Posterior vena cava (tissue), 2 donors: ENCODE measurements around the gene MAP3K14. TPM values are rescaled to one million over a fixed set of nuclear protein-coding genes. Genes with fewer than 3 reads are reported as not detected.

Experiments used
- DNase-seq: peaks from one replicate; pipeline ENCODE4 v3.0.0-alpha.2; 2020; ENCODE audit warnings: low spot score
- intact Hi-C, 2 donors: fragments of 100-400 bp; cut with DNase I; formaldehyde crosslinking; loops; one replicate each; pipeline versions ENCODE4 v1.14.1 to v1.14.2; 2022 to 2023
- total RNA-seq, 2 donors: library from RNA; stranded (reverse); fragmentation: NEBNext Ultra II Directional; extraction: Animal tissue kit (Norgen Biotek cat#: 25700); gene quantifications; one replicate each; pipeline ENCODE4 v1.2.1, GENCODE V29; 2021
- donor health status: DM: yes; HTN: yes; CAD: no.
- donor health status: DM: yes; HTN: yes; CAD: no.

Gene MAP3K14
- total RNA-seq, 2 donors from 2014 or later = 9.1 to 9.7 TPM

DNA sequence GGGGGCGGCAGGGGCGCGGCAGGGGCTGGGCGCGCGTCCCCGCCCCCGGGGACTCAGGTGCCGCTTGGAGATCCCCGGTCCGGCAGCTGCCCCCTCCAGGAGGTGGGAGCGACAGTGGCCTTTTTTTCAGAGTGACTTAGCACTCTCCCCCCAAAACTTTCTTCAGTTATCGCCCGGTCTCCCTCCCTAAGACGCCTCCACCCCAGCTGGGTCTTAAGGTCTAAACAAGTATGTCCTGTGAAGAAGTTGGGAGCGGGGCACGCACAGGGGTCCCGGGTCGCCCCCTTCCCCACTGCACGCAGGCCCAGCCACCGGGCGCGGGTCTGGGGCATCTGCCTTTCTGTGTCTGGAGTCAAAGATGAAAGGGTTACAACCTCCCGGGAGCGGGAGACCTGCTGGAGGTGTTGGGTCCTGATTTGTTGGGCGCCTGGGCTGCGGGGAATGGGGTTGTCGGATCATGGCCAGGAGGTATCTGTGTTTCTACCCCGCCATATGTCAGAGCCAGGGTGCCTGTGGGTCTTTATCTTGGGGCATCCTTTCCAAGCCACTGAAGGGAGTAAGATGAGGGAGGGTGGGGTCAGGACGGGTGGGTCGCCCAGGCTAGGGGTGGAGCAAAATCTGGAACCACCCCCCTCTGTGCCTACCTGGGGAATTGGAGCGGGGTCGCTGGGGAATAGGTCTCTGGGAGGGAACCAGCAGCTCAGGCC, 94.4 kb downstream of the MAP3K14 start:
- intact Hi-C loops = loop anchor here in 1 of 2 donors (5.0 kb wide), 1 partner anchor 160 kb away; no protein-coding TSS in a partner anchor
- no peak for DNase-seq

DNA sequence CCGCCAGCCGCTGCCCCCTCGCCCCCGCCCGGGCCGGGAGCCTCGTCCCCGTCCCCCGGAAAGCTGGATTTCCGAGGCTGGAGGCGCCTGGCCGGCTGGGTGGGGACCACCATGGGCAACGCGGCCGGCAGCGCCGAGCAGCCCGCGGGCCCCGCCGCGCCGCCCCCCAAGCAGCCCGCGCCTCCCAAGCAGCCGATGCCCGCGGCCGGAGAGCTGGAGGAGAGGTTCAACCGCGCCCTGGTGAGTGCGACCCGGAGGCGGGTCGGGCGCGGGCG, 94.9 kb downstream of the MAP3K14 start:
- intact Hi-C loops = loop anchor here in 1 of 2 donors (5.0 kb wide), 1 partner anchor 160 kb away; no protein-coding TSS in a partner anchor
- DNase-seq = no peak

DNA sequence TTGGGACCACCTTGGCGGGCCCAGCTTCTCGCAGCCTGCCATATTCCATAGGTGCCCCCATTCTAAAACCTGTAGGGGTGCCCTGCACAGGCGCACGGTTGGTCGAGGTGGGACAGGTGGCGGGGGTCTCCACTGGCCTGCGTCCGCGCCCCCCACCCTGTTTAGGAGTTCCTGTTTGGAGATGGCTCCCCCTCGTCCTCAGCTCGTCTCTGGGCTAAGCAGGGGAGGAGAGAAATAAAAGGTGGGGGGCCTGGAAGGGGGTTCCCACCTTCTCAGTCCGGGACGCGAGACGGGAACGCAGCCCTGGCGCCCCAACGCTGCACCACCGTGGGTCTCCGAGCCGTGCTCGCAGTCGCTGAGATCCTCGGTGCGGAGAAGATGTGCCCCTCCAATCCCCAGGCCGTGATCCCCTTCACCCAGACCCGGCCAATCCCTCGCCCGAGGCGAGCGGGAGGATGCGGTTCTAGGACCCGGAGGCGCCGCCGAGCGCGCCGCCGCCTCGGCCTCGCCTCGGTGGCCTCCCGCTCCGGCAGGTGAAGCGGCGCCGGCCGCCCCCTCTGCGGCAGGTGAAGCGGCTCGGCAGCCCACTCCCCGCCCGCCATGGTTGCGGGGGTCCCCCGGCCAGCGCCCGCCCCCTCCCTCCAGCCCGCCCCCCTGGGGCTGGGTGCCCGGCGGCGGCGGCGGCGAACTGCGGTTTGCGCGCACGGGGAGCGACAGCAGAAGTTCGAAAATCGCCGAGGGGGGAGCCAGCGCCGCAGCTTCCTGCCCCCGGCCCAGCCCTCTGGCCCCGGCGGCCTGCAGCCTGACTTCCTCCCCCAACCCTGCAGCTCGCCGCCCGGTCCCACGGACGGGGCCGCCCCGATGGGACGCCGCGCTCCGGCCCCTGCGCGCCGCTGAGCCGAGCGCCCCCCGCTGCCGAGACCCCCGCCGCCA, 95.5 kb downstream of the MAP3K14 start, which contains the start of gene FMNL1:
Gene FMNL1, plus strand, starts transcription at position 805 of the 933 bp plus-strand sequence. CDS start 240 bp downstream, outside the sequence.
- peak; percentile 93 for DNase-seq
- intact Hi-C loops = loop anchor here in 1 of 2 donors (5.0 kb wide), 1 partner anchor 161 kb away; no protein-coding TSS in a partner anchor

DNA sequence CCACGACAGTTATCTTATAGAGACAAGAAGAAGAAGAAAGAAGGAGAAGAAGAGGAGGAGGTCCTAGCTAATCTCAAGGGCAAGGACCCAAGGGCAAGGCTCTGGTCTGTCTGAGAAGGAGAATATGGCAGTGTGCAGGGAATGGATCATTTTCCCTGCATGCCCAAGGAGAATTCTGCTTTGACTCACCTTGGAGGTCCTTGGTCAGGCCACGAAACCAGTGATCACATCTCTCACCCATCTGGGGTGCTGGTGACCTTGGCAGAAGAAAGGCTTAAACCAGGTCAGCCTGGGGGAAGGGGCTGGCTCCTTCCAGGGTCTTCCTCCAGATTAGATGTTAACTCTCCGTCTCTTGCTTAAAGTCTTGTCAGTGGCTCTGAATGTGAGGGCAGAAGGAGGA, 96.7 kb downstream of the MAP3K14 start:
- DNase-seq = no peak
- intact Hi-C loops = loop anchor here in 1 of 2 donors (5.0 kb wide), 1 partner anchor 162 kb away; no protein-coding TSS in a partner anchor

DNA sequence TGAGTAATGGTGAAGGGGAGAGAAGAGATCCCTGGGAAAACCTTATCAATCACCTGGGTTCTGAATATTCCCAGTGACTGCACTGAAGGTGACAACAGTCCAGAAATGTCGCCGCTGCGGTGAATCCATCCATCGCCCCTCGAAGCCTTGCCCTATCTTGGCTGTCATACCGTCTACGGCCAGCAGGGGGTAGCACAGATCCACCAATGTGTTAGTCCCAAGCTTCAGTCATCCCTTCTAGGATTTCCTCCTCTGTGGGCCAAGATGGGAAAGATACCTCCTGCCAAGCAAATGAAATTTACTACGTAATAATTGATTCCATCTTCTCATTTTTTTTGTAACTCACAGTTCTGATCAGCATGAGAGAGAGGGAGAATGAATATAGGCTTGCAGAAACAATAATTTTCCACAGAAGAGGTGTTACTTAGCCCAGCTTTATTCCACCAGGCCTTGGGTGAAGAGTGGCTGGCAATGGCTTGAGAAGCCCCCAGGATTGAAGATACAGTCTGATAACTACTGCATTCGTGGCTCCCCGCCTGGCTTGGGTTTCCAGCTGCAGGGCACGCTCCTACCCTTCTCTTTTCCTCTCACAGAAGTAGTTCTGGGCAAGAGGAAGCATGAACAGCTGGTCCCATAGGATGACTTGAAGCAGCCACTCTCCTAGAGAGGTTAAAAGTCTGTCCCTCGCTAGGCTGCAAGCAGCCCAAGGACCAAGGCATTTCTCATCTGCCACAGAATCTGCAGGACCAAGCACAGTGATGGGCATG, 97.7 kb downstream of the MAP3K14 start:
- peak; percentile 95 for DNase-seq
- intact Hi-C loops = loop anchor here in 1 of 2 donors (5.0 kb wide), 2 partner anchors 58 to 168 kb away; no protein-coding TSS in a partner anchor

Other genes starting within 250 kb of the MAP3K14 start
- gene PLCD3, start 184.5 kb downstream of the MAP3K14 start, total RNA-seq = 10 to 100 TPM; 69.3 to 74.2 TPM
- gene ACBD4, start 181.3 kb downstream of the MAP3K14 start, total RNA-seq = 10 to 100 TPM; 10.8 to 12.9 TPM
- gene HEXIM1, start 168.5 kb downstream of the MAP3K14 start, total RNA-seq = 10 to 100 TPM; 40.6 to 46.9 TPM
- gene HEXIM2, start 155.1 kb downstream of the MAP3K14 start, total RNA-seq = 1 to 10 TPM; 1.6 to 3.0 TPM
- gene FMNL1, start 95.1 kb downstream of the MAP3K14 start, total RNA-seq = 10 to 100 TPM; 19.5 to 28.2 TPM
- gene SPATA32, start 54.9 kb downstream of the MAP3K14 start, total RNA-seq = not detected
- 10 to 100 TPM; 17.8 to 24.5 TPM for gene ARHGAP27, start 115.8 kb upstream of the MAP3K14 start, total RNA-seq
- 10 to 100 TPM; 43.2 to 45.3 TPM for gene PLEKHM1, start 173.7 kb upstream of the MAP3K14 start, total RNA-seq